ENCODE data around the gene SYK. TPM values are rescaled to one million over a fixed set of nuclear protein-coding genes. Genes with fewer than 3 reads are reported as not detected.
"Not testable (repeated sequence)": the region's sequence is repeated elsewhere in the genome, so short reads cannot be mapped to it uniquely, and the experiment has no call there.

SYK gene
- total and polyA plus RNA-seq, 2 of the 4 experiments (the other 2 are of a cell fraction), result not detected

- H3K4me2 ChIP-seq (ENCODE audit: low read depth, low read length); H3K27me3 ChIP-seq (ENCODE audit: control insufficient read depth, insufficient read depth, low read length); H3K79me1 ChIP-seq (ENCODE audit: low read depth in 1 of 2, low read length in 2 of 2); BruUV-seq (replicated peaks); H2BK5ac ChIP-seq (ENCODE audit: low read depth, low read length, poor library complexity, severe bottlenecking); H3K4me1 ChIP-seq (ENCODE audit: control insufficient read depth, insufficient read depth, low read length); in situ Hi-C loops (cut with MboI; ENCODE audit: low sequenced_read_pairs); H2BK120ac ChIP-seq (ENCODE audit: low read depth, low read length); H2BK15ac ChIP-seq (ENCODE audit: low read depth, low read length); H4K91ac ChIP-seq (ENCODE audit: insufficient read depth, low read depth, low read length); H3K9me1 ChIP-seq (ENCODE audit: insufficient read depth, low read length); H2BK20ac ChIP-seq (ENCODE audit: low read depth, low read length); H2AK5ac ChIP-seq (ENCODE audit: low read depth, low read length); H3K18ac ChIP-seq (ENCODE audit: low read depth, low read length); H3K4me3 ChIP-seq (ENCODE audit: insufficient read depth, low read depth, low read length); H4K20me1 ChIP-seq (ENCODE audit: insufficient read depth, low read length); H4K8ac ChIP-seq (ENCODE audit: low read depth in 2 of 2, low read length in 2 of 2); H3K36me3 ChIP-seq (ENCODE audit: control insufficient read depth, insufficient read depth, low read length); H2AFZ ChIP-seq (replicated peaks; ENCODE audit: low read length, poor library complexity); H3K23ac ChIP-seq (ENCODE audit: low read depth, low read length); H3K56ac ChIP-seq (ENCODE audit: extremely low read depth, insufficient read depth, low read length); H3K27ac ChIP-seq (ENCODE audit: insufficient read depth, low read length); H3K9me3 ChIP-seq (ENCODE audit: control insufficient read depth, insufficient read depth, low read length); ATAC-seq (ENCODE audit: low read depth); H3K4ac ChIP-seq (ENCODE audit: low read depth, low read length); H4K5ac ChIP-seq (ENCODE audit: low read depth, low read length); H2AK9ac ChIP-seq (replicated peaks; ENCODE audit: low read depth, low read length, poor library complexity); H3K9ac ChIP-seq (ENCODE audit: low read depth, low read length); dilution Hi-C loops (cut with HindIII; ENCODE audit: low sequenced_read_pairs, unreplicated experiment); H3K14ac ChIP-seq (replicated peaks; ENCODE audit: low read depth, low read length); POLR2A ChIA-PET (ENCODE audit: unreplicated experiment): not testable (repeated sequence)
- peak; percentile 41 for TF ChIP-seq SMC3 (IDR thresholded peaks at IDR 0.05; ENCODE audit: low read depth, low read length)
- TF ChIP-seq RAD21 (IDR thresholded peaks at IDR 0.05; ENCODE audit: low read length), result peak; percentile 54
- peak; percentile 42 for TF ChIP-seq CTCF (conservative IDR thresholded peaks at IDR 0.05; ENCODE audit: low read depth, low read length)
- peak; percentile 51 for DNase-seq
- WGBS, 2 experiments (ENCODE audit: extremely low coverage in 2 of 2, insufficient read length in 1 of 2), result no CpG with 5 or more reads among the region's 13 CpGs
- CTCF ChIA-PET, result interaction anchor here (0.5 to 1.2 kb wide), 2 partner anchors 12 to 614 kb away, joined by 3 to 4 read pairs; no protein-coding TSS in a partner anchor
- intact Hi-C loops (cut with micrococcal nuclease), result loop anchor here (5.0 kb wide), 1 partner anchor 613 kb away; no protein-coding TSS in a partner anchor
Observed at GRCh38 chr9:90755514-90756371, 45.9 kb upstream of the SYK start.

- H3K18ac ChIP-seq (ENCODE audit: low read depth, low read length); H2BK15ac ChIP-seq (ENCODE audit: low read depth, low read length); H4K8ac ChIP-seq (ENCODE audit: low read depth in 2 of 2, low read length in 2 of 2); H2AK5ac ChIP-seq (ENCODE audit: low read depth, low read length); H3K9me1 ChIP-seq (ENCODE audit: insufficient read depth, low read length); H3K4me2 ChIP-seq (ENCODE audit: low read depth, low read length); H2AK9ac ChIP-seq (replicated peaks; ENCODE audit: low read depth, low read length, poor library complexity); H3K4me1 ChIP-seq (ENCODE audit: control insufficient read depth, insufficient read depth, low read length); H3K4me3 ChIP-seq (ENCODE audit: insufficient read depth, low read depth, low read length); H2AFZ ChIP-seq (replicated peaks; ENCODE audit: low read length, poor library complexity); H3K9ac ChIP-seq (ENCODE audit: low read depth, low read length); CTCF ChIA-PET; in situ Hi-C loops (cut with MboI; ENCODE audit: low sequenced_read_pairs); H3K9me3 ChIP-seq (ENCODE audit: control insufficient read depth, insufficient read depth, low read length); H2BK120ac ChIP-seq (ENCODE audit: low read depth, low read length); H3K27me3 ChIP-seq (ENCODE audit: control insufficient read depth, insufficient read depth, low read length); DNase-seq; H3K79me1 ChIP-seq (ENCODE audit: low read depth in 1 of 2, low read length in 2 of 2); H3K36me3 ChIP-seq (ENCODE audit: control insufficient read depth, insufficient read depth, low read length); H3K4ac ChIP-seq (ENCODE audit: low read depth, low read length); H4K20me1 ChIP-seq (ENCODE audit: insufficient read depth, low read length); H4K91ac ChIP-seq (ENCODE audit: insufficient read depth, low read depth, low read length); H2BK5ac ChIP-seq (ENCODE audit: low read depth, low read length, poor library complexity, severe bottlenecking); H3K27ac ChIP-seq (ENCODE audit: insufficient read depth, low read length); H4K5ac ChIP-seq (ENCODE audit: low read depth, low read length); BruUV-seq (replicated peaks); H3K56ac ChIP-seq (ENCODE audit: extremely low read depth, insufficient read depth, low read length); dilution Hi-C loops (cut with HindIII; ENCODE audit: low sequenced_read_pairs, unreplicated experiment); H2BK20ac ChIP-seq (ENCODE audit: low read depth, low read length); POLR2A ChIA-PET (ENCODE audit: unreplicated experiment); H3K23ac ChIP-seq (ENCODE audit: low read depth, low read length); H3K14ac ChIP-seq (replicated peaks; ENCODE audit: low read depth, low read length); ATAC-seq (ENCODE audit: low read depth); intact Hi-C loops (cut with micrococcal nuclease): not testable (repeated sequence)
- WGBS, 2 experiments (ENCODE audit: extremely low coverage in 2 of 2, insufficient read length in 1 of 2), result no CpG with 5 or more reads among the region's 14 CpGs
Observed at GRCh38 chr9:90760577-90760976, 41.0 kb upstream of the SYK start.
